MM.1S (cell line): ENCODE data around the gene DCDC2C.

Experiments
- CTCF ChIP-seq: fragments of 300-600 bp; sonication (generic); IDR thresholded peaks from 2 replicates; pipeline ENCODE4 v1.5.1; 2016; ENCODE audit warnings: antibody characterized with exemption, low read length, mixed read lengths
- EZH2 ChIP-seq: fragments of 300-600 bp; sonication (generic); optimal IDR thresholded peaks from 2 replicates; pipeline ENCODE3; 2017; ENCODE audit warnings: low read depth, mild to moderate bottlenecking, antibody characterized with exemption, low read length, mixed read lengths
- EZH2phosphoT487 ChIP-seq: fragments of 300-600 bp; sonication (generic); IDR thresholded peaks from 2 replicates; pipeline ENCODE4 v1.6.1; 2018; ENCODE audit warnings: antibody characterized with exemption, low read length

- no peak for TF ChIP-seq CTCF
- no peak for TF ChIP-seq EZH2
- TF ChIP-seq EZH2phosphoT487, result no peak
Observed at GRCh38 chr2:3729055-3729448, 25.7 kb downstream of the DCDC2C start.
